Heart left ventricle (tissue), 16 donors: ENCODE data around the gene DRC7. TPM values are rescaled to one million over a fixed set of nuclear protein-coding genes. Genes with fewer than 3 reads are reported as not detected.

Experiments
- ATAC-seq, 4 donors: fragments of 200-7000 bp; cut with Tn5 transposase; one replicate each; pipeline ENCODE4 v1.9.1; 2020 to 2022; ENCODE audit warnings: moderate library complexity in 4 of 4, mild to moderate bottlenecking in 3 of 4, moderate number of reproducible peaks in 1 of 4
- DNase-seq, 5 donors: peaks; one replicate each; pipeline ENCODE4 v3.0.0-alpha.2; 2020
- H3K27ac ChIP-seq, 12 donors: fragments of 200-600 bp; sonication (generic) in 4 of 12; one replicate each; pipeline versions ENCODE4 v1.5.0 to v1.8.0; 2016 to 2022; ENCODE audit warnings: mild to moderate bottlenecking in 2 of 12
- H3K27me3 ChIP-seq, 9 donors: fragments of 200-600 bp; sonication (generic) in 2 of 9; one replicate each; pipeline versions ENCODE4 v1.5.1 to v1.8.0; 2016 to 2022; ENCODE audit warnings: mild to moderate bottlenecking in 3 of 9
- H3K36me3 ChIP-seq, 9 donors: fragments of 200-600 bp; sonication (generic) in 2 of 9; one replicate each; pipeline versions ENCODE4 v1.5.0 to v1.8.0; 2018 to 2022; ENCODE audit warnings: mild to moderate bottlenecking in 2 of 9
- H3K4me1 ChIP-seq, 12 donors: fragments of 200-600 bp; sonication (generic) in 4 of 12; one replicate each; pipeline versions ENCODE4 v1.5.0 to v1.8.0; 2016 to 2022; ENCODE audit warnings: mild to moderate bottlenecking in 3 of 12
- H3K4me3 ChIP-seq, 12 donors: fragments of 200-600 bp; sonication (generic) in 4 of 12; one replicate each; pipeline versions ENCODE4 v1.5.0 to v1.8.0; 2017 to 2022; ENCODE audit warnings: mild to moderate bottlenecking in 9 of 12, moderate library complexity in 4 of 12
- H3K9me3 ChIP-seq, 12 donors: fragments of 200-600 bp; sonication (generic) in 4 of 12; one replicate each; pipeline versions ENCODE4 v1.5.0 to v1.8.0; 2016 to 2022; ENCODE audit warnings: mild to moderate bottlenecking in 1 of 12
- CTCF ChIP-seq, 12 donors: fragments of 200-600 bp; sonication (generic) in 4 of 12; IDR thresholded peaks; one replicate each; pipeline versions ENCODE4 v1.5.0 to v1.8.0; 2018 to 2022; ENCODE audit warnings: antibody characterized with exemption in 12 of 12, mild to moderate bottlenecking in 5 of 12
- POLR2A ChIP-seq, 2 donors: fragments of 450-650 bp; IDR thresholded peaks; one replicate each; pipeline ENCODE4 v1.6.1; 2017; ENCODE audit warnings: antibody characterized with exemption in 2 of 2, mild to moderate bottlenecking in 2 of 2, moderate library complexity in 2 of 2
- WGBS, 4 donors: extraction: QIAGEN DNeasy Blood & Tissue Kit in 2 of 4; methylation state at CpG; one replicate each; pipeline versions ENCODE4 v1.1.5 to v1.1.7; 2013 to 2018; 5-methylcytosine and 5-hydroxymethylcytosine counted together
- intact Hi-C, 10 donors: fragments of 100-400 bp; cut with DNase I; formaldehyde crosslinking; loops; one replicate each; pipeline versions ENCODE4 v1.11.1 to v1.14.2; 2022
- long read RNA-seq, 3 donors: library from polyadenylated mRNA; unstranded; transcript quantifications; one replicate each; pipeline ENCODE4 v2.0.0, GENCODE V29; 2020 to 2021
- polyA plus RNA-seq, 2 donors: library from polyadenylated mRNA; stranded (reverse); fragments of 200-250 nt; gene quantifications; one replicate each; pipeline ENCODE4 v1.2.3, GENCODE V29; 2013
- total RNA-seq, 9 donors: library from RNA; depleted of rRNA in 2 of 9; stranded (reverse); fragments of >200 nt in 2 of 9; fragmentation: NEBNext Ultra II Directional in 3 of 9; extraction: Animal tissue kit (Norgen Biotek cat#: 25700) in 3 of 9; gene quantifications; one replicate each; pipeline versions ENCODE4 v1.1.0 to v1.2.4, GENCODE V29; 2016 to 2023
- donor health status: ischemic (EF 13 %, LVEDD 7.1; RV severe dilation, severe dysfunction).
- donor health status: healthy with polysubstance abuse.
- donor health status: DM: no; HTN: yes; CAD: no.
- donor health status: DM: no; HTN: no; CAD: no.
- donor health status: ischemic (EF 25% LVEDD 6.9; RV normal size, moderate dysfunction).
- donor health status: ischemic (EF 25% LVEDD 5.7; RV mildly dilated, moderate dysfunction).
- donor health status: healthy.
- donor health status: DM: yes; HTN: yes; CAD: no.
- donor health status: ischemic (EF 35%, LVEDD 5.7; RV mildly dilated, moderate dysfunction).
- donor health status: nonischemic (EF 11% LVEDD 7.7; RV severe dilation, severe dysfunction).
- donor health status: DM: yes; HTN: yes; CAD: no.
- donor health status: PGD.
- donor health status: ischemic (EF 29% LVEDD 5.4; RV normal size, mild dysfunction).
- donor health status: nonischemic (EF 23%, LVEDD 6.1; RV moderate dilation, normal function).

DRC7 gene
- under 1 TPM in 1 of 9 donors, not detected in 8; 0.29 TPM for total RNA-seq
- polyA plus RNA-seq: not detected
- long read RNA-seq, donor 1: 0 reads
- long read RNA-seq, donor 2: 0 reads
- long read RNA-seq, donor 3: 0 reads

GRCh38 chr16:57694725-57695679 lies at the start of gene DRC7:
Gene DRC7, plus strand, starts transcription at chr16:57694806. Its CDS starts 3,144 bp downstream, at chr16:57697950.
- TF ChIP-seq CTCF (IDR thresholded peaks at IDR 0.05) (no peak), POLR2A (IDR thresholded peaks at IDR 0.05) (no peak)
- WGBS, 4 donors: 34 to 46% (median 36%) methylated on average over 7 to 8 of the region's 8 CpGs
- peak within 1 kb of the TSS in 4 of 12 donors; percentile 13 to 45 (median 30) for H3K4me3 ChIP-seq
- ATAC-seq (peak in 3 of 4 donors; percentile 41 to 70 (median 53)), DNase-seq (peak in 2 of 5 donors; percentile 29 to 35)
- H3K9me3 ChIP-seq: no peaks in the 10 kb centered on the region
- intact Hi-C loops: no loop called here
- H3K27me3 ChIP-seq: peaks cover 0 to 4% (median 0%) of the 10 kb centered on the region in 9 donors
- peaks cover 0 to 11% (median 0%) of the 10 kb centered on the region in 12 donors for H3K4me1 ChIP-seq
- no peak within 1 kb of the TSS for H3K27ac ChIP-seq
- H3K36me3 ChIP-seq: no peaks in the 10 kb centered on the region

DNA sequence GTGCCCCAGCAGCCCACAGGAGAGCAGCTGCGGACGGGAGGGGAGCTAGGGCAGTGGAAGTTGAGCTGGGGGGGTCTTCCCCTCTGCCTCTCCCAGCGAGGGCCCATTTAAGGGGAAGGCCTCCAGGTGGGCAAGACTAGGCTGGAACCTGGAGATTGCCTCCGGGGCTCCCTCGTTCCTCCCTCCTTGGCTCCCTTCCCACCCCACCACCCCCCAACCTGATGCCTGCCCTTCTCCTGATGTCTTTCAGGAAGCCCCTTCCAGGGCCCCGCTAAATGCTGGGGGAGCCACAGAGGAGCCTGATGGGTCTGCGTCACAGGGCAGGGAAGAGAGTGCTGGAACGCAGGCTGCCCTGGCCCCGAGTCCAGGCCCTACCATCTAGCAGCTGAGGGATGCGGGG lies 49.4 kb upstream of the DRC7 start:
- intact Hi-C loops: loop anchor here in 6 of 10 donors (5.0 kb wide), 4 partner anchors 38 to 77 kb away; no protein-coding TSS in a partner anchor
- peaks cover under 1 to 68% (median 39%) of the 10 kb centered on the region in 12 donors for H3K4me1 ChIP-seq
- peak overlapping the region; percentile 56 to 93 (median 84) for H3K27ac ChIP-seq
- TF ChIP-seq CTCF (IDR thresholded peaks at IDR 0.05) (no peak), POLR2A (IDR thresholded peaks at IDR 0.05) (no peak)
- H3K27me3 ChIP-seq: no peaks in the 10 kb centered on the region
- H3K9me3 ChIP-seq: no peaks in the 10 kb centered on the region
- ATAC-seq (no peak), DNase-seq (no peak)
- H3K4me3 ChIP-seq: peak overlapping the region in 2 of 12 donors; percentile 11 to 14
- H3K36me3 ChIP-seq: peaks cover 0 to 4% (median 0%) of the 10 kb centered on the region in 9 donors
- 42 to 54% (median 51%) methylated on average over 8 to 10 of the region's 10 CpGs for WGBS, 4 donors

DNA sequence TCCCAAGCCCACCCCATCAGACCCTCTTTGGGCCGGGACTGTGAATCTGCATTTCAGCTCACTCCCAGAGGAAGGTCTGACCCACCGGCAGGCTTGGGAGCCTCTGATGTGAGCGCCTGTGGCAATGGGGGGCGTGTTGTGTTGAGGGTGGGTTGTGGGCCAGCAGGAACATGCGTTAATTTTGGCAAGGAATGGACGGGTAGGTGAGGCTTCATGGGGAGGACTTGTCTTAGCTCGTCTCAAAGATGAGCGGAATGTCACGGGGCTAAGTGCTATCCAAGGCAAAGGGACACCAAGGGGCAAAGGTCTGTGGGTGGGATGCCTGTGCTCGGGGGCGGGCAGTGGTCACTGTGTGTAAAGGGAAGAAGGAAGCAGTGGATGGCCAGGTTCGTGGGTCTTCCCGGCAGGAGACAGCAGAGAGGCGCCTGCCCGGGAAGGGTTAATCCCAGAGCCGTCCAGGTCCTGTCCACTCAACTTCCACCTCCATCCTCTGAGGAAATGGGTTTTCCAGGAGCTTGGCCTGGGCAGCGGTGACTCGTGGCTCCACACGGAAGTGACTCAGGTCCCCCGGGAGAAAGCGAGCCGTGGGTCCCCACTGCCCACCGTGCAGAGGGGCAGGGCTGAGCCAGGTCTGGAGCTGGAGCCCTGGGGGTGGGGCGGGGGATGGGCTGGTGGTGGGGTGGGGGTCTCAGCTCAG lies 48.8 kb upstream of the DRC7 start:
- peak overlapping the region; percentile 71 to 93 (median 86) for H3K27ac ChIP-seq
- H3K4me3 ChIP-seq: peak overlapping the region in 5 of 12 donors; percentile 11 to 26 (median 20)
- intact Hi-C loops: loop anchor here in 6 of 10 donors (5.0 kb wide), 4 partner anchors 39 to 76 kb away; no protein-coding TSS in a partner anchor
- TF ChIP-seq CTCF (IDR thresholded peaks at IDR 0.05) (no peak), POLR2A (IDR thresholded peaks at IDR 0.05) (no peak)
- peak; percentile 77 to 85 (median 82) for DNase-seq
- no peaks in the 10 kb centered on the region for H3K9me3 ChIP-seq
- 32 to 42% (median 36%) methylated on average over 17 to 24 of the region's 24 CpGs for WGBS, 4 donors
- peaks cover 0 to 8% (median 0%) of the 10 kb centered on the region in 9 donors for H3K36me3 ChIP-seq
- peaks cover 0 to 61% (median 33%) of the 10 kb centered on the region in 12 donors for H3K4me1 ChIP-seq
- peak; percentile 67 to 83 (median 72) for ATAC-seq
- H3K27me3 ChIP-seq: no peaks in the 10 kb centered on the region
